ENCODE data around the gene IQCK. TPM values are rescaled to one million over a fixed set of nuclear protein-coding genes. Genes with fewer than 3 reads are reported as not detected.

IQCK gene
- total and polyA plus RNA-seq, 8 donors, result 3.5 to 100.0 (median 13.6) TPM

- 0 to 3% (median 1%) methylated on average over 27 to 85 of the region's 85 CpGs for WGBS, 5 donors
- intact Hi-C loops (cut with DNase I; ENCODE audit: low total_unique reads), result loop anchor here (5.0 to 10.0 kb wide), 2 partner anchors 170 to 283 kb away; partner anchors contain the start of genes IQCK and KNOP1
- Histone ChIP-seq H3K27me3 (peaks cover 0 to 36% (median 5%) of the 10 kb centered on the region in 3 donors), H3K4me3 (peak within 1 kb of the TSS; percentile 67 to 80 (median 70)), H3K27ac (peak within 1 kb of the TSS; percentile 78 to 88 (median 87)), H3K36me3 (peaks cover 0 to 7% (median 3%) of the 10 kb centered on the region in 4 donors), H3K9me3 (no peaks in the 10 kb centered on the region), H3K4me1 (peaks cover 12 to 54% (median 41%) of the 10 kb centered on the region in 4 donors)
- DNase-seq, result peak; percentile 60 to 88
- peak in 2 of 3 donors; percentile 58 to 78 for TF ChIP-seq POLR2AphosphoS5 (IDR thresholded peaks at IDR 0.05)
- TF ChIP-seq POLR2A (IDR thresholded peaks at IDR 0.05), result no peak
- no peak for TF ChIP-seq EP300 (IDR thresholded peaks at IDR 0.05)
- TF ChIP-seq CTCF (IDR thresholded peaks at IDR 0.05), result peak in 1 of 7 experiments; percentile 26
Measured at GRCh38 chr16:19884611-19885450, 166.8 kb downstream of the IQCK start, which contains the start of gene GPRC5B. TSS of gene GPRC5B (minus strand) at chr16:19884848. CDS start at chr16:19872845, 12,003 bp downstream.

GRCh38 chr16:19885451-19886072 lies 167.5 kb downstream of the IQCK start:
- TF ChIP-seq POLR2A (IDR thresholded peaks at IDR 0.05), result no peak
- TF ChIP-seq POLR2AphosphoS5 (IDR thresholded peaks at IDR 0.05), result no peak
- no peak for TF ChIP-seq CTCF (IDR thresholded peaks at IDR 0.05)
- no peak for TF ChIP-seq EP300 (IDR thresholded peaks at IDR 0.05)
- peaks cover 0 to 4% (median under 1%) of the 10 kb centered on the region in 4 donors for H3K36me3 ChIP-seq
- peak overlapping the region; percentile 67 to 80 (median 70) for H3K4me3 ChIP-seq
- 18 to 27% (median 20%) methylated on average over 27 to 41 of the region's 41 CpGs for WGBS, 5 donors
- intact Hi-C loops (cut with DNase I; ENCODE audit: low total_unique reads), result loop anchor here (5.0 to 10.0 kb wide), 2 partner anchors 171 to 283 kb away; partner anchors contain the start of genes IQCK and KNOP1
- peaks cover 0 to 36% (median 5%) of the 10 kb centered on the region in 3 donors for H3K27me3 ChIP-seq
- peak overlapping the region; percentile 1 to 88 (median 78) for H3K27ac ChIP-seq
- H3K4me1 ChIP-seq, result peaks cover 12 to 50% (median 39%) of the 10 kb centered on the region in 4 donors
- peak in 1 of 2 donors; percentile 68 for DNase-seq
- no peaks in the 10 kb centered on the region for H3K9me3 ChIP-seq

DNA sequence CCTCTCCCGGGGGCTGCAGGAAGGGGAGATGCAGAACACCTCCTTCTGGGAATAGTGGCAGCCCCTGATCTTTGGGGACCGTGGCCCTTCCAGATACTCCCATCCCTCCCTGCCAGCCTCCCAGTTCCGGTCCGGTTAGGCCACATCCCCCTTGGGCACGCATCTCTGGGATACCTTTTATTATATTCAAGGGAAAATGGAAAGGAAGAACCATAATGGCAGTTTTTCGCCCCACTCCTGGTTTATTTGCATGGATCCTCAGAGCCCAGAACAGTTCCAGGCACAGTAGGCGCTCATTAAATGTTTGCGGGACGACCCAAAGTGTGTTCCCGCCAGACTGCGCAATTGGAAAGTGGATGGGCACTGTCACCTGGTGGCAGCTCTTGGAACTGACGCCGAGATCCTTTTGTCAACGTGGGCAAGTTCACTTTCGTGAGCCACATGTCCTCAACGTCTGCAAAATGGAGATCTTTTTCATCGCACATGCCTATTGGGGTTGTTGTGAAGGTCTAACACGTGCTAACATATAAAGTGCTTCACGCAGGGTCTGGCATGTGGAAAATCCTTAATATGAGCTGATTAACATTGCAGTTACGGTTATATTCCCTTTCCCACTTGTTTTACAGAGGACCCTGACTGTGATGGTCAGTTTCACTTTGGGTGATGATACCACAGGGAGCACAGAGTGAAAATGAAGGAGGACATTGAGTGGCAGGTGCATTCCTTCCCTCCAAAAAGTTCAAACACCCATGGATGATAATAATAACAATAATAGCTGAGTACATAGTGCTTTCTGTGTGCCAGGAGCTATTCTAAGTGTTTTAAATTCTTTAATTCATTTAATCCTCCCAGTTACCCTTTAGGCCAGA lies 168.2 kb downstream of the IQCK start:
- WGBS, 5 donors, result 5 to 10% (median 7%) methylated on average over 19 to 20 of the region's 20 CpGs
- peaks cover 0 to 36% (median 5%) of the 10 kb centered on the region in 3 donors for H3K27me3 ChIP-seq
- no peaks in the 10 kb centered on the region for H3K9me3 ChIP-seq
- intact Hi-C loops (cut with DNase I; ENCODE audit: low total_unique reads), result loop anchor here (5.0 to 10.0 kb wide), 2 partner anchors 172 to 284 kb away; partner anchors contain the start of genes IQCK and KNOP1
- H3K4me1 ChIP-seq, result peaks cover 12 to 49% (median 39%) of the 10 kb centered on the region in 4 donors
- TF ChIP-seq POLR2AphosphoS5 (IDR thresholded peaks at IDR 0.05) (peak in 1 of 3 donors; percentile 46), EP300 (IDR thresholded peaks at IDR 0.05) (no peak), POLR2A (IDR thresholded peaks at IDR 0.05) (no peak), CTCF (IDR thresholded peaks at IDR 0.05) (peak; percentile 42 to 100 (median 99))
- H3K27ac ChIP-seq, result peak overlapping the region in 3 of 5 donors; percentile 72 to 88 (median 87)
- peak; percentile 78 to 92 for DNase-seq
- no peaks in the 10 kb centered on the region for H3K36me3 ChIP-seq
- peak overlapping the region; percentile 67 to 80 (median 70) for H3K4me3 ChIP-seq

Measured in stomach (tissue), 9 donors.